ENCODE measurements around the gene FOXP1.

- no peak for TF ChIP-seq CTCF (IDR thresholded peaks at IDR 0.05)
- no peak for TF ChIP-seq POLR2AphosphoS5 (IDR thresholded peaks at IDR 0.05)
- TF ChIP-seq POLR2A (IDR thresholded peaks at IDR 0.05) = no peak
Measured at GRCh38 chr3:71484047-71484446, 99.5 kb downstream of the FOXP1 start.

Data from breast epithelium (tissue), 3 donors.